ENCODE results near the gene PGBD1. TPM values are rescaled to one million over a fixed set of nuclear protein-coding genes. Genes with fewer than 3 reads are reported as not detected.

PGBD1 gene
- total and polyA plus RNA-seq, 2 donors from 2014 or later, result 3.0 to 3.1 TPM

DNA sequence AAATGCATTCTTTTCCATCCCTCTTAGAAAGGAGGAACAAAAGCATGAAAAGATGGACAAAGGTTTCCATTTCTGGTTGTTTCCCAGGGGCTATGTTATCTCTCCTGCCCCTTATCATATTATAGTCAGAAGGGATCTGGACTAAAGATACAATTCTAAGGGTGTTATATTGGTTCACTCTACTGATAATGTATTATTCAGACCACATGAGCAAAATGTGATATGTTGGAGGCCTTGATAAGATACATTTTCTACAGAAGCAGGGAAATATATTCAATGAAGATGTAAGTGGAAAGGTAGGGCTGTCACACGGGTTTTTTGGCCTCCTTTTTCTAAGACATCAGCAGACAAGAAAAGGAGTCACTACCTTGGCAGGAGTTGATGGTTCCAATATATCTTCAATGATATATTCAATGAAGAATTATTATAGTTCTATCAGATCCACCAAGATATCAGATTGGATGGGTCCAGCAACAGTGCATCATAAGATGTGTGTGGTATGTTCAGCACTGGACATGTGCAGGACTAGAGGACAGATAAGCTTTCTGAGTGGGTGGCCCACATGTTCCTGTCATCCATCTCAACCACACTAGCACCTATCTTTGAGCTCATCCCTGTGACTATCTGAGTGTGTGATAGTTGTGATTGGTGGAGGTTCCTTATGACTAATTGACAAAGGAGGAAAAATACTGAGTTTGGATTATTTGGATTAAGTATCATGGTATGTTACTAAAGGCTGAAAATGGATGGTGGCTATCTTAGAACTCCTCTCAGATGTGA, 62.7 kb downstream of the PGBD1 start:
- Histone ChIP-seq H3K36me3 (ENCODE audit: control insufficient read depth in 2 of 3, insufficient read depth in 3 of 3, low read length in 3 of 3) (no peaks in the 10 kb centered on the region), H3K27me3 (ENCODE audit: control insufficient read depth, insufficient read depth, low read length) (no peaks in the 10 kb centered on the region), H3K4me3 (ENCODE audit: low read length in 3 of 3) (no peak overlapping the region), H3K9me3 (ENCODE audit: control insufficient read depth in 2 of 3, insufficient read depth in 1 of 3, low read length in 3 of 3) (no peaks in the 10 kb centered on the region), H3K27ac (ENCODE audit: low read depth in 2 of 2, low read length in 2 of 2) (no peak overlapping the region), H3K9ac (ENCODE audit: low read length in 3 of 3) (no peak overlapping the region), H3K4me1 (ENCODE audit: control insufficient read depth in 2 of 3, insufficient read depth in 2 of 3, low read depth in 1 of 3, low read length in 3 of 3) (no peaks in the 10 kb centered on the region)
- TF ChIP-seq, protein P1, sequence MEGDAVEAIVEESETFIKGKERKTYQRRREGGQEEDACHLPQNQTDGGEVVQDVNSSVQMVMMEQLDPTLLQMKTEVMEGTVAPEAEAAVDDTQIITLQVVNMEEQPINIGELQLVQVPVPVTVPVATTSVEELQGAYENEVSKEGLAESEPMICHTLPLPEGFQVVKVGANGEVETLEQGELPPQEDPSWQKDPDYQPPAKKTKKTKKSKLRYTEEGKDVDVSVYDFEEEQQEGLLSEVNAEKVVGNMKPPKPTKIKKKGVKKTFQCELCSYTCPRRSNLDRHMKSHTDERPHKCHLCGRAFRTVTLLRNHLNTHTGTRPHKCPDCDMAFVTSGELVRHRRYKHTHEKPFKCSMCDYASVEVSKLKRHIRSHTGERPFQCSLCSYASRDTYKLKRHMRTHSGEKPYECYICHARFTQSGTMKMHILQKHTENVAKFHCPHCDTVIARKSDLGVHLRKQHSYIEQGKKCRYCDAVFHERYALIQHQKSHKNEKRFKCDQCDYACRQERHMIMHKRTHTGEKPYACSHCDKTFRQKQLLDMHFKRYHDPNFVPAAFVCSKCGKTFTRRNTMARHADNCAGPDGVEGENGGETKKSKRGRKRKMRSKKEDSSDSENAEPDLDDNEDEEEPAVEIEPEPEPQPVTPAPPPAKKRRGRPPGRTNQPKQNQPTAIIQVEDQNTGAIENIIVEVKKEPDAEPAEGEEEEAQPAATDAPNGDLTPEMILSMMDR (IDR thresholded peaks at IDR 0.05; ENCODE audit: borderline replicate concordance, extremely low read depth, insufficient read depth), result no peak
- DNase-seq (no peak), FAIRE-seq (no peak)
- intact Hi-C loops (cut with DNase I), result no loop called here

DNA sequence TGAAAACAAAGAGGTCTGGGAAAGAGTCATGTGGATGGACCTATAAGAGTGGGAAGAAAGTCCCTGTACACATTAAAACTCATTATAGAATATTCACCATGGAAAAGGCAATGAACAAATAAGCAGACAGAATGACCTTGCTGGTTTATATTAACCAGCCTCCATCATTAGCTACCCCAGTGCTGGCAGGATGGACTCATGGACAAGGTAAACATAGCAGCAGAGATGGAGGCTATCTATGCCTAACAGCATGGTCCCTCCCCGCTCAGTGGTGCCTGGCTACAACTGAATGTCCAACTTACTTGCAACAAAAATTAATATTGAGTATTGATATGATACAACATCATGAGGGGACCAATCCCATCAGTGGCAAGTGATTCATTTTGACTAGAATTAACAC, 63.8 kb downstream of the PGBD1 start:
- Histone ChIP-seq H3K4me3 (ENCODE audit: low read length in 3 of 3) (no peak overlapping the region), H3K4me1 (ENCODE audit: control insufficient read depth in 2 of 3, insufficient read depth in 2 of 3, low read depth in 1 of 3, low read length in 3 of 3) (no peaks in the 10 kb centered on the region), H3K27ac (ENCODE audit: low read depth in 2 of 2, low read length in 2 of 2) (no peak overlapping the region), H3K36me3 (ENCODE audit: control insufficient read depth in 2 of 3, insufficient read depth in 3 of 3, low read length in 3 of 3) (no peaks in the 10 kb centered on the region), H3K27me3 (ENCODE audit: control insufficient read depth, insufficient read depth, low read length) (no peaks in the 10 kb centered on the region), H3K9me3 (ENCODE audit: control insufficient read depth in 2 of 3, insufficient read depth in 1 of 3, low read length in 3 of 3) (no peaks in the 10 kb centered on the region), H3K9ac (ENCODE audit: low read length in 3 of 3) (no peak overlapping the region)
- TF ChIP-seq, protein P1 (IDR thresholded peaks at IDR 0.05; ENCODE audit: borderline replicate concordance, extremely low read depth, insufficient read depth), result no peak
- intact Hi-C loops (cut with DNase I), result no loop called here
- DNase-seq (no peak), FAIRE-seq (no peak)

DNA sequence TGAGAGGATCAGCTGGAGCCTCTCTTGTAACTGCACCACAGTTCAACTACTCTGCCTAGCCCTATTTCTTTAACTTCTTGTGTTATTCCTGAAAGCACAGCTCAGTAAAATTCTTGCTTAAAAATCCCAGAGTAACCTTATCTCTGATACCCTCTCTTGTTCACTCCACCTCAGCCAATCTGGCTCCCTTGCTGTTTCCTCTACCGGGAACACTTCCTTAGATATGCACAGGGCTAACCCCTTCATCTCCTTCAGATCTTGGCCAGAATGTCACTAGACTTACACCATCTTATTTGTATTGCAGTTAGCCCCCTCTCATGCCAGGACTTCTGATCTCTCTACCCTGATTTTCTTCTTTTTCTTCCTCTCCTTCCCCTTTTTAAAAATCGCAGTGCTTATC, 65.7 kb downstream of the PGBD1 start:
- Histone ChIP-seq H3K36me3 (ENCODE audit: control insufficient read depth in 2 of 3, insufficient read depth in 3 of 3, low read length in 3 of 3) (no peaks in the 10 kb centered on the region), H3K9ac (ENCODE audit: low read length in 3 of 3) (no peak overlapping the region), H3K9me3 (ENCODE audit: control insufficient read depth in 2 of 3, insufficient read depth in 1 of 3, low read length in 3 of 3) (no peaks in the 10 kb centered on the region), H3K4me3 (ENCODE audit: low read length in 3 of 3) (no peak overlapping the region), H3K4me1 (ENCODE audit: control insufficient read depth in 2 of 3, insufficient read depth in 2 of 3, low read depth in 1 of 3, low read length in 3 of 3) (peaks cover 0 to 7% (median 6%) of the 10 kb centered on the region in 3 donors), H3K27me3 (ENCODE audit: control insufficient read depth, insufficient read depth, low read length) (no peaks in the 10 kb centered on the region), H3K27ac (ENCODE audit: low read depth in 2 of 2, low read length in 2 of 2) (no peak overlapping the region)
- FAIRE-seq, result no peak
- DNase-seq, result no peak
- intact Hi-C loops (cut with DNase I), result no loop called here
- TF ChIP-seq, protein P1 (IDR thresholded peaks at IDR 0.05; ENCODE audit: borderline replicate concordance, extremely low read depth, insufficient read depth), result no peak

Measured in kidney (tissue), 14 donors.